ENCODE measurements around the gene MYLIP. TPM values are rescaled to one million over a fixed set of nuclear protein-coding genes. Genes with fewer than 3 reads are reported as not detected.

MYLIP gene
- total and polyA plus RNA-seq, 2 of the 4 experiments (the other 2 are of a cell fraction) = 1.8 to 3.2 TPM

- ChIA-PET CTCF (no interaction called here), POLR2A (ENCODE audit: unreplicated experiment) (no interaction called here)
- H3K27ac ChIP-seq (ENCODE audit: insufficient read depth, low read length) = no peak overlapping the region
- TF ChIP-seq, protein P1, sequence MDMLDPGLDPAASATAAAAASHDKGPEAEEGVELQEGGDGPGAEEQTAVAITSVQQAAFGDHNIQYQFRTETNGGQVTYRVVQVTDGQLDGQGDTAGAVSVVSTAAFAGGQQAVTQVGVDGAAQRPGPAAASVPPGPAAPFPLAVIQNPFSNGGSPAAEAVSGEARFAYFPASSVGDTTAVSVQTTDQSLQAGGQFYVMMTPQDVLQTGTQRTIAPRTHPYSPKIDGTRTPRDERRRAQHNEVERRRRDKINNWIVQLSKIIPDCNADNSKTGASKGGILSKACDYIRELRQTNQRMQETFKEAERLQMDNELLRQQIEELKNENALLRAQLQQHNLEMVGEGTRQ (IDR thresholded peaks at IDR 0.05; ENCODE audit: low read depth, low read length) = no peak
- TF ChIP-seq CHD1 (IDR thresholded peaks at IDR 0.05; ENCODE audit: low read depth, low read length) (no peak), RCOR1 (IDR thresholded peaks at IDR 0.05; ENCODE audit: insufficient replicate concordance, low read length) (no peak), CEBPB (IDR thresholded peaks at IDR 0.05; ENCODE audit: low read depth, low read length) (no peak), POLR2A (IDR thresholded peaks at IDR 0.05; ENCODE audit: low read depth, low read length) (no peak), SMC3 (IDR thresholded peaks at IDR 0.05; ENCODE audit: low read depth, low read length) (no peak), RFX5 (IDR thresholded peaks at IDR 0.05; ENCODE audit: low read depth, low read length) (no peak)
- TF ChIP-seq, protein P2, sequence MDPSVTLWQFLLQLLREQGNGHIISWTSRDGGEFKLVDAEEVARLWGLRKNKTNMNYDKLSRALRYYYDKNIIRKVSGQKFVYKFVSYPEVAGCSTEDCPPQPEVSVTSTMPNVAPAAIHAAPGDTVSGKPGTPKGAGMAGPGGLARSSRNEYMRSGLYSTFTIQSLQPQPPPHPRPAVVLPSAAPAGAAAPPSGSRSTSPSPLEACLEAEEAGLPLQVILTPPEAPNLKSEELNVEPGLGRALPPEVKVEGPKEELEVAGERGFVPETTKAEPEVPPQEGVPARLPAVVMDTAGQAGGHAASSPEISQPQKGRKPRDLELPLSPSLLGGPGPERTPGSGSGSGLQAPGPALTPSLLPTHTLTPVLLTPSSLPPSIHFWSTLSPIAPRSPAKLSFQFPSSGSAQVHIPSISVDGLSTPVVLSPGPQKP (IDR thresholded peaks at IDR 0.05; ENCODE audit: borderline replicate concordance, low read depth, low read length) = no peak
- no peak overlapping the region for H3K4ac ChIP-seq (ENCODE audit: low read depth, low read length)
- no peak overlapping the region for H2BK15ac ChIP-seq (ENCODE audit: low read depth, low read length)
- peaks cover 25% of the 10 kb centered on the region for H3K36me3 ChIP-seq (ENCODE audit: control insufficient read depth, insufficient read depth, low read length)
- ATAC-seq (ENCODE audit: low read depth) (no peak), DNase-seq (no peak)
- no peak overlapping the region for H2AK9ac ChIP-seq (replicated peaks; ENCODE audit: low read depth, low read length, poor library complexity)
- H3K23ac ChIP-seq (ENCODE audit: low read depth, low read length) = no peak overlapping the region
- no peak overlapping the region for H4K91ac ChIP-seq (ENCODE audit: insufficient read depth, low read depth, low read length)
- H3K56ac ChIP-seq (ENCODE audit: extremely low read depth, insufficient read depth, low read length) = no peak overlapping the region
- no peak overlapping the region for H3K4me2 ChIP-seq (ENCODE audit: low read depth, low read length)
- H3K14ac ChIP-seq (replicated peaks; ENCODE audit: low read depth, low read length) = no peak overlapping the region
- no peak overlapping the region for H2BK20ac ChIP-seq (ENCODE audit: low read depth, low read length)
- dilution Hi-C loops (cut with HindIII; ENCODE audit: low sequenced_read_pairs, unreplicated experiment) (no loop called here), intact Hi-C loops (cut with micrococcal nuclease) (no loop called here), in situ Hi-C loops (cut with MboI; ENCODE audit: low sequenced_read_pairs) (no loop called here)
- H3K9me1 ChIP-seq (ENCODE audit: insufficient read depth, low read length) = no peaks in the 10 kb centered on the region; the same call in 1 of the 2 replicates
- no peaks in the 10 kb centered on the region; the same call in 1 of the 2 replicates for H3K27me3 ChIP-seq (ENCODE audit: control insufficient read depth, insufficient read depth, low read length)
- H4K8ac ChIP-seq (ENCODE audit: low read depth in 2 of 2, low read length in 2 of 2) = no peak overlapping the region
- no peak overlapping the region for H3K9ac ChIP-seq (ENCODE audit: low read depth, low read length)
- H3K4me3 ChIP-seq (ENCODE audit: insufficient read depth, low read depth, low read length) = no peak overlapping the region
- no peak overlapping the region for H3K18ac ChIP-seq (ENCODE audit: low read depth, low read length)
- no peaks in the 10 kb centered on the region for H3K79me1 ChIP-seq (ENCODE audit: low read depth in 1 of 2, low read length in 2 of 2)
- no peak overlapping the region for H2BK120ac ChIP-seq (ENCODE audit: low read depth, low read length)
- H4K5ac ChIP-seq (ENCODE audit: low read depth, low read length) = no peak overlapping the region
- no peaks in the 10 kb centered on the region; the same call in 1 of the 2 replicates for H3K4me1 ChIP-seq (ENCODE audit: control insufficient read depth, insufficient read depth, low read length)
- no peak overlapping the region for H2BK5ac ChIP-seq (ENCODE audit: low read depth, low read length, poor library complexity, severe bottlenecking)
- BruUV-seq (replicated peaks) = no TSS peak
- no peaks in the 10 kb centered on the region for H3K9me3 ChIP-seq (ENCODE audit: control insufficient read depth, insufficient read depth, low read length)
- H2AFZ ChIP-seq (replicated peaks; ENCODE audit: low read length, poor library complexity) = no peak overlapping the region
- no peak overlapping the region for H2AK5ac ChIP-seq (ENCODE audit: low read depth, low read length)
- no peaks in the 10 kb centered on the region for H4K20me1 ChIP-seq (ENCODE audit: insufficient read depth, low read length)
- WGBS, 2 experiments (ENCODE audit: extremely low coverage in 2 of 2, insufficient read length in 1 of 2) = no CpG with 5 or more reads among the region's 2 CpGs
Measured at GRCh38 chr6:16149305-16149704, 20.4 kb downstream of the MYLIP start.
